PFSK-1 (cell line): ENCODE data around the gene DNAH1.

ENCODE experiments used
- FOXP2 ChIP-seq: optimal IDR thresholded peaks from 2 replicates; pipeline ENCODE3; 2011; ENCODE audit warnings: borderline replicate concordance, control low read depth, inconsistent platforms; ENCODE audit not compliant: insufficient read depth; ENCODE audit errors: extremely low read length, extremely low read depth
- POLR2AphosphoS5 ChIP-seq: IDR thresholded peaks from 2 replicates; pipeline ENCODE4 v1.6.1; 2012; ENCODE audit warnings: low read depth, mild to moderate bottlenecking, control low read depth, low read length, moderate library complexity
- SIN3A ChIP-seq: IDR thresholded peaks from 2 replicates; pipeline ENCODE4 v1.6.1; 2012; ENCODE audit warnings: mild to moderate bottlenecking, low read length, moderate library complexity, borderline replicate concordance; ENCODE audit not compliant: insufficient read depth
- TAF1 ChIP-seq: IDR thresholded peaks from 2 replicates; pipeline ENCODE4 v1.6.1; 2012; ENCODE audit warnings: low read length, control low read depth, borderline replicate concordance; ENCODE audit not compliant: insufficient read depth
- TF ChIP-seq, protein P1 (sequence below), 2 experiments: IDR thresholded peaks; 2 replicates each; pipeline versions ENCODE4 v1.6.1 to v1.8.0; 2011 to 2012; ENCODE audit warnings: low read depth in 2 of 2, low read length in 2 of 2, control low read depth in 1 of 2, inconsistent platforms in 1 of 2, mild to moderate bottlenecking in 1 of 2, moderate library complexity in 1 of 2; ENCODE audit not compliant: insufficient read depth in 1 of 2

DNA sequence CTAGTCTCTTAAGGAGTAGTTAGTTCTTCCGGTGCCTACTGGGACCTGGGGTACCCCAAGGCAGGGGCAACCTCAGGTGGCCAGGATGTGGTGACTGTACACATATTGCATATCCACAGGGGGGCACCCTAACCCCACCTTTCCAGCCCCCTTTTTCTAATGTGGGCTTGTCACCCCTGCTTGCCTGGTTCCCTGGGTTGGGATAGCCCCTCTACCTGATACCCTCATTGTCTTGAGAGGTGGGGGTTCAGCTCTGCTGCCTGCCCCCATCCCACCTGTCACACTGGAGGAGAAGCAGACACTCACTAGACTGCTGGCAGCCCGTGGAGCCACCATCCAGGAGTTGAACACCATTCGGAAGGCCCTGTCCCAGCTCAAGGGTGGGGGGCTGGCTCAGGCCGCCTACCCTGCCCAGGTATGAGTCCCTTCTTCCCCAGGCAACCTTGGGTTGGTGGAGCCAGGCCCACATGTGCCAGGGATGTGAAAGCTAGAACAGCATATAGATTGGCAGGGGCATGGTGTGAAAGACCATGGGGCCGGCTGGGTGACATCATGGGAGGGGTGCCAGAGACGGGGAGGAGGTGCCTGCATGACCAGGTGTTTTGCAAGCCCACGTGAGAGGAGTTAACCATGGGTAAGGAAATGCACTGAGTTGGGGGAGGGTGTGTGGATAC lies 24.5 kb upstream of the DNAH1 start:
- no peak for TF ChIP-seq SIN3A
- TF ChIP-seq, protein P1, sequence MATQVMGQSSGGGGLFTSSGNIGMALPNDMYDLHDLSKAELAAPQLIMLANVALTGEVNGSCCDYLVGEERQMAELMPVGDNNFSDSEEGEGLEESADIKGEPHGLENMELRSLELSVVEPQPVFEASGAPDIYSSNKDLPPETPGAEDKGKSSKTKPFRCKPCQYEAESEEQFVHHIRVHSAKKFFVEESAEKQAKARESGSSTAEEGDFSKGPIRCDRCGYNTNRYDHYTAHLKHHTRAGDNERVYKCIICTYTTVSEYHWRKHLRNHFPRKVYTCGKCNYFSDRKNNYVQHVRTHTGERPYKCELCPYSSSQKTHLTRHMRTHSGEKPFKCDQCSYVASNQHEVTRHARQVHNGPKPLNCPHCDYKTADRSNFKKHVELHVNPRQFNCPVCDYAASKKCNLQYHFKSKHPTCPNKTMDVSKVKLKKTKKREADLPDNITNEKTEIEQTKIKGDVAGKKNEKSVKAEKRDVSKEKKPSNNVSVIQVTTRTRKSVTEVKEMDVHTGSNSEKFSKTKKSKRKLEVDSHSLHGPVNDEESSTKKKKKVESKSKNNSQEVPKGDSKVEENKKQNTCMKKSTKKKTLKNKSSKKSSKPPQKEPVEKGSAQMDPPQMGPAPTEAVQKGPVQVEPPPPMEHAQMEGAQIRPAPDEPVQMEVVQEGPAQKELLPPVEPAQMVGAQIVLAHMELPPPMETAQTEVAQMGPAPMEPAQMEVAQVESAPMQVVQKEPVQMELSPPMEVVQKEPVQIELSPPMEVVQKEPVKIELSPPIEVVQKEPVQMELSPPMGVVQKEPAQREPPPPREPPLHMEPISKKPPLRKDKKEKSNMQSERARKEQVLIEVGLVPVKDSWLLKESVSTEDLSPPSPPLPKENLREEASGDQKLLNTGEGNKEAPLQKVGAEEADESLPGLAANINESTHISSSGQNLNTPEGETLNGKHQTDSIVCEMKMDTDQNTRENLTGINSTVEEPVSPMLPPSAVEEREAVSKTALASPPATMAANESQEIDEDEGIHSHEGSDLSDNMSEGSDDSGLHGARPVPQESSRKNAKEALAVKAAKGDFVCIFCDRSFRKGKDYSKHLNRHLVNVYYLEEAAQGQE (IDR thresholded peaks at IDR 0.05; ENCODE audit: insufficient read depth in 1 of 2, low read depth in 2 of 2, low read length in 2 of 2): no peak
- TF ChIP-seq POLR2AphosphoS5: no peak
- TF ChIP-seq TAF1: no peak
- no peak for TF ChIP-seq FOXP2
